ENCODE results near the gene ATP8A2.

Gene ATP8A2

GRCh38 chr13:25683056-25683455 is 311.3 kb downstream of the ATP8A2 start:
- no peak for DNase-seq (ENCODE audit: low read depth, low spot score)

- no peak for DNase-seq (ENCODE audit: low read depth, low spot score)
Measured at GRCh38 chr13:25683662-25684370, 312.0 kb downstream of the ATP8A2 start.

- DNase-seq (ENCODE audit: low read depth, low spot score): no peak
Measured at GRCh38 chr13:25684491-25684890, 312.7 kb downstream of the ATP8A2 start.

GRCh38 chr13:25686831-25687470 is 315.2 kb downstream of the ATP8A2 start:
- no peak for DNase-seq (ENCODE audit: low read depth, low spot score)

- no peak for DNase-seq (ENCODE audit: low read depth, low spot score)
Measured at GRCh38 chr13:25687471-25688225, 315.9 kb downstream of the ATP8A2 start.

GRCh38 chr13:25688536-25688935 is 316.8 kb downstream of the ATP8A2 start:
- no peak for DNase-seq (ENCODE audit: low read depth, low spot score)

- no peak for DNase-seq (ENCODE audit: low read depth, low spot score)
Measured at GRCh38 chr13:25689539-25689938, 317.8 kb downstream of the ATP8A2 start.

GRCh38 chr13:25690582-25690981 is 318.8 kb downstream of the ATP8A2 start:
- DNase-seq (ENCODE audit: low read depth, low spot score): no peak

GRCh38 chr13:25691654-25692053 is 319.9 kb downstream of the ATP8A2 start:
- DNase-seq (ENCODE audit: low read depth, low spot score): no peak

GRCh38 chr13:25692099-25692498 is 320.3 kb downstream of the ATP8A2 start:
- DNase-seq (ENCODE audit: low read depth, low spot score): no peak

- DNase-seq (ENCODE audit: low read depth, low spot score): no peak
Measured at GRCh38 chr13:25699056-25699455, 327.3 kb downstream of the ATP8A2 start.

- no peak for DNase-seq (ENCODE audit: low read depth, low spot score)
Measured at GRCh38 chr13:25699600-25699999, 327.8 kb downstream of the ATP8A2 start.

GRCh38 chr13:25701304-25701703 is 329.5 kb downstream of the ATP8A2 start:
- DNase-seq (ENCODE audit: low read depth, low spot score): no peak

GRCh38 chr13:25702386-25702785 is 330.6 kb downstream of the ATP8A2 start:
- DNase-seq (ENCODE audit: low read depth, low spot score): no peak

- DNase-seq (ENCODE audit: low read depth, low spot score): no peak
Measured at GRCh38 chr13:25707726-25708125, 336.0 kb downstream of the ATP8A2 start.

- no peak for DNase-seq (ENCODE audit: low read depth, low spot score)
Measured at GRCh38 chr13:25708268-25708667, 336.5 kb downstream of the ATP8A2 start.

- DNase-seq (ENCODE audit: low read depth, low spot score): no peak
Measured at GRCh38 chr13:25709088-25709487, 337.3 kb downstream of the ATP8A2 start.

GRCh38 chr13:25715760-25716159 is 344.0 kb downstream of the ATP8A2 start:
- DNase-seq (ENCODE audit: low read depth, low spot score): no peak

- DNase-seq (ENCODE audit: low read depth, low spot score): no peak
Measured at GRCh38 chr13:25717666-25718197, 346.0 kb downstream of the ATP8A2 start.

GRCh38 chr13:25719666-25720065 is 347.9 kb downstream of the ATP8A2 start:
- DNase-seq (ENCODE audit: low read depth, low spot score): no peak

- no peak for DNase-seq (ENCODE audit: low read depth, low spot score)
Measured at GRCh38 chr13:25722893-25723292, 351.1 kb downstream of the ATP8A2 start.

GRCh38 chr13:25725104-25725503 is 353.3 kb downstream of the ATP8A2 start:
- no peak for DNase-seq (ENCODE audit: low read depth, low spot score)
